Mammary epithelial cell (primary cell): ENCODE data around the gene KIF5C.

Source experiments
- CTCF ChIP-seq, 2 donors: IDR thresholded peaks in 1 of 2; conservative IDR thresholded peaks in 1 of 2; 2 replicates each; pipeline ENCODE4 v1.5.1; 2011 to 2012; ENCODE audit warnings: inconsistent platforms in 2 of 2, low read length in 2 of 2, mild to moderate bottlenecking in 2 of 2, control low read depth in 1 of 2, low read depth in 1 of 2; ENCODE audit not compliant: insufficient read depth in 1 of 2; ENCODE audit errors: extremely low read depth in 1 of 2
- EZH2 ChIP-seq: IDR thresholded peaks from 2 replicates; pipeline ENCODE4 v1.6.1; 2012; ENCODE audit warnings: low read length, inconsistent platforms, borderline replicate concordance

DNA sequence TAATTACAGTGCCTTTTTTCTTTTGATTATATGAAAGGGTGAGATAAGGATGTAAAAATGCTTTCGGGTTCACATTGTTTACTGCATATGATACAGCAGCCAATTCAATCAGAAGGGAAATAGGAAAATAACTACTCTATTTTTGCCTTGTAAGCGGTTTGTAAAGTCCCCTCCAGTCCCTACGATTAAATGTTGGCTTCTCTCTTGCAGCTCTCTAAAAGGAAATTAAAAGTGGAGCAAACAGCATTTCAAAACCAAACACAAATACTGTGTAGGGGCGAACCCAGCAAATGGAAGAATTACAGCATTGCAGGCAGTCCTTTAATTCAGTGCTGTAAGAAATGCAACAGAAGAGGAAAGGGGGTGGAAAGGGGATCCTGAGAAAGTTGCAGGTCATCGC is 182.4 kb downstream of the KIF5C start:
- TF ChIP-seq CTCF (conservative IDR thresholded peaks at IDR 0.05 in 1 of 2, IDR thresholded peaks at IDR 0.05 in 1 of 2; ENCODE audit: extremely low read depth in 1 of 2, insufficient read depth in 1 of 2, low read depth in 1 of 2, low read length in 2 of 2) (no peak), EZH2 (no peak)
